PC-3 (cell line): ENCODE data around the gene ARVCF. TPM values are rescaled to one million over a fixed set of nuclear protein-coding genes. Genes with fewer than 3 reads are reported as not detected.

Source experiments
- ATAC-seq: fragments of 200-7000 bp; cut with Tn5 transposase; 2 replicates; pipeline ENCODE4 v1.9.1; 2020; ENCODE audit warnings: mild to moderate bottlenecking, moderate library complexity
- BruUV-seq: library from RNA; stranded (reverse); fragments of 400-500 nt; replicated peaks from 2 replicates; lab custom pipeline; 2021; lab: Mats Ljungman, UMichigan
- CTCF ChIA-PET: fragments of 300-600 bp; sonication (Branson Sonifier 250); formaldehyde crosslinking; loops from one replicate; lab custom pipeline; 2022; ENCODE audit warnings: antibody characterized with exemption; lab: Charles Lee
- POLR2A ChIA-PET: fragments of 300-600 bp; sonication (Branson Sonifier 250); formaldehyde crosslinking; loops from one replicate; lab custom pipeline; 2022; ENCODE audit warnings: antibody characterized with exemption; ENCODE audit not compliant: unreplicated experiment; lab: Charles Lee
- DNase-seq: peaks from one replicate; pipeline ENCODE4 v3.0.0-alpha.2; 2015
- H2AFZ ChIP-seq: fragments of 300-600 bp; sonication (generic); 2 replicates; pipeline ENCODE4 v1.6.0; 2016; ENCODE audit warnings: antibody characterized with exemption, low read length
- H3F3A ChIP-seq: fragments of 300-600 bp; sonication (generic); one replicate; pipeline ENCODE4 v1.6.0; 2017; ENCODE audit warnings: antibody characterized with exemption, low read length, control low read depth, mild to moderate bottlenecking; ENCODE audit not compliant: unreplicated experiment
- H3K27ac ChIP-seq: fragments of 300-600 bp; sonication (generic); 2 replicates; pipeline ENCODE4 v1.5.1; 2016; ENCODE audit warnings: mild to moderate bottlenecking, low read length
- H3K27me3 ChIP-seq: fragments of 300-600 bp; sonication (generic); 2 replicates; pipeline ENCODE4 v1.6.1; 2016; ENCODE audit warnings: low read length, mixed read lengths
- H3K36me3 ChIP-seq: fragments of 300-600 bp; sonication (generic); 2 replicates; pipeline ENCODE4 v1.6.1; 2016; ENCODE audit warnings: low read depth, mixed run types, low read length, mixed read lengths
- H3K4me1 ChIP-seq: fragments of 300-600 bp; sonication (generic); 2 replicates; pipeline ENCODE4 v1.5.1; 2016; ENCODE audit warnings: low read length; ENCODE audit not compliant: insufficient read depth
- H3K4me2 ChIP-seq: fragments of 300-600 bp; sonication (generic); 2 replicates; pipeline ENCODE4 v1.6.0; 2016; ENCODE audit warnings: low read length
- H3K4me3 ChIP-seq: fragments of 300-600 bp; sonication (generic); 2 replicates; pipeline ENCODE4 v1.5.1; 2016; ENCODE audit warnings: mild to moderate bottlenecking, low read length, mixed read lengths
- H3K79me2 ChIP-seq: fragments of 300-600 bp; sonication (generic); 2 replicates; pipeline ENCODE4 v1.6.1; 2017; ENCODE audit warnings: low read length, mixed read lengths
- H3K9ac ChIP-seq: fragments of 300-600 bp; sonication (generic); 2 replicates; pipeline ENCODE4 v1.6.0; 2016; ENCODE audit warnings: mild to moderate bottlenecking, low read length
- H3K9me2 ChIP-seq: fragments of 300-600 bp; sonication (generic); replicated peaks from 2 replicates; pipeline ENCODE4 v1.6.1; 2016; ENCODE audit warnings: mixed run types, low read length, mixed read lengths
- H3K9me3 ChIP-seq: fragments of 300-600 bp; sonication (generic); 2 replicates; pipeline ENCODE4 v1.6.1; 2016; ENCODE audit warnings: low read length, mixed read lengths
- H4K20me1 ChIP-seq: fragments of 300-600 bp; sonication (generic); 2 replicates; pipeline ENCODE4 v1.6.1; 2016; ENCODE audit warnings: low read length, mixed read lengths
- CTCF ChIP-seq: fragments of 300-600 bp; sonication (generic); conservative IDR thresholded peaks from 2 replicates; pipeline ENCODE4 v1.5.1; 2017; ENCODE audit warnings: antibody characterized with exemption, low read depth, mild to moderate bottlenecking, low read length
- EZH2 ChIP-seq: fragments of 300-600 bp; sonication (generic); IDR thresholded peaks from one replicate; pipeline ENCODE4 v1.6.1; 2017; ENCODE audit warnings: antibody characterized with exemption, mild to moderate bottlenecking, low read length; ENCODE audit not compliant: unreplicated experiment
- EZH2phosphoT487 ChIP-seq: fragments of 300-600 bp; sonication (generic); IDR thresholded peaks from 2 replicates; pipeline ENCODE4 v1.6.1; 2018; ENCODE audit warnings: mild to moderate bottlenecking, antibody characterized with exemption, low read length, borderline replicate concordance
- intact Hi-C: fragments of 100-400 bp; cut with micrococcal nuclease; formaldehyde crosslinking; loops from 2 replicates; pipeline ENCODE4 v1.9.0; 2023
- total RNA-seq: library from RNA; depleted of rRNA; stranded (reverse); fragments of >200 nt; gene quantifications from 2 replicates; pipeline ENCODE4 v1.2.3, GENCODE V29; 2014

ARVCF gene
- total RNA-seq, 1 experiment from 2014 or later: 20.0 TPM

- no peak overlapping the region for H2AFZ ChIP-seq
- H3K4me2 ChIP-seq: no peak overlapping the region
- ChIA-PET POLR2A (interaction anchor here (0.6 kb wide), 1 partner anchor 60 kb away, joined by 10 read pairs; no protein-coding TSS in a partner anchor), CTCF (no interaction called here)
- H4K20me1 ChIP-seq: no peaks in the 10 kb centered on the region
- H3K79me2 ChIP-seq: peaks cover 21% of the 10 kb centered on the region
- no peaks in the 10 kb centered on the region for H3F3A ChIP-seq
- no peak overlapping the region for H3K27ac ChIP-seq
- H3K9ac ChIP-seq: no peak overlapping the region
- intact Hi-C loops: no loop called here
- no TSS peak for BruUV-seq
- no peak for ATAC-seq
- no peak for DNase-seq
- no peak for TF ChIP-seq EZH2
- no peak for TF ChIP-seq EZH2phosphoT487
- TF ChIP-seq CTCF: no peak
- no peaks in the 10 kb centered on the region for H3K27me3 ChIP-seq
- no peak overlapping the region for H3K4me3 ChIP-seq
- H3K9me2 ChIP-seq: no peaks in the 10 kb centered on the region
- no peaks in the 10 kb centered on the region for H3K36me3 ChIP-seq
- peaks cover 6% of the 10 kb centered on the region for H3K4me1 ChIP-seq
- no peaks in the 10 kb centered on the region for H3K9me3 ChIP-seq
These were observed 10.5 kb upstream of the ARVCF start for GRCh38 chr22:20026996-20027601.

GRCh38 chr22:20026204-20026908 lies 9.7 kb upstream of the ARVCF start:
- Histone ChIP-seq H3K9me3 (no peaks in the 10 kb centered on the region), H3K4me1 (peaks cover 13% of the 10 kb centered on the region), H3F3A (no peaks in the 10 kb centered on the region), H3K79me2 (peaks cover 29% of the 10 kb centered on the region), H3K36me3 (no peaks in the 10 kb centered on the region), H3K4me3 (no peak overlapping the region), H3K27me3 (no peaks in the 10 kb centered on the region), H3K9me2 (no peaks in the 10 kb centered on the region), H3K4me2 (no peak overlapping the region), H4K20me1 (no peaks in the 10 kb centered on the region), H3K9ac (no peak overlapping the region), H3K27ac (no peak overlapping the region), H2AFZ (no peak overlapping the region)
- TF ChIP-seq EZH2: no peak
- no peak for TF ChIP-seq EZH2phosphoT487
- no peak for TF ChIP-seq CTCF
- no TSS peak for BruUV-seq
- intact Hi-C loops: no loop called here
- ATAC-seq (no peak), DNase-seq (no peak)
- ChIA-PET CTCF (no interaction called here), POLR2A (no interaction called here)
